ENCODE results near the gene ACTR3C. TPM values are rescaled to one million over a fixed set of nuclear protein-coding genes. Genes with fewer than 3 reads are reported as not detected.
"Not testable (repeated sequence)": the region's sequence is repeated elsewhere in the genome, so short reads cannot be mapped to it uniquely, and the experiment has no call there.

The ACTR3C gene
- polyA plus RNA-seq, 4 donors = 6.0 to 12.3 (median 8.7) TPM

DNA sequence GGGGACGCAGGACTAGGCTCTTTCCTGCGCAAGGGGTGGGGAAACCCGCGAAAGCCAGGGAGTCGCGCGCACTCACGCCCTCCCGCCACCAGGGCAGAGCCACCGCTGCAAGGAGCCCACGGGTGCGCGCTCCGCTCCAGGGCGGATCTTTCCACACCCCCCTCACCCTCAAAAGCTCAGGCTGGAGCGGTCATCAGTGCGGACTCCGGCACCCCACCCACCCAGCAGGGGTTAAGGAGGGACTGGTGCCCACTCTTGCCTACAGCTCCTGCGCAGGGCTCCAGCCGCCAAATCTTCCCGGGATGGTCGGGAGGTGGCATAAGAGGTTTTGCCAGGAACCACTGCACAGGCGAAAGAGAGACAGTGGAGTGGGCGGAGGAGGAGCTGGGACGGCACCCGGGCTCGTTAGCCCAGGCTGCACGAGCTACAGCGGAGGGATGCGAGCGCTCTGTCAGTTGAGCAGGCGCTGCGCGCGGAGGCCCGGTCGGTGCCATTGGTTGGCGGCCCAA is 102.6 kb downstream of the ACTR3C start:
- DNase-seq (ENCODE audit: low read depth in 4 of 4, low spot score in 3 of 4) = not testable (repeated sequence)

DNA sequence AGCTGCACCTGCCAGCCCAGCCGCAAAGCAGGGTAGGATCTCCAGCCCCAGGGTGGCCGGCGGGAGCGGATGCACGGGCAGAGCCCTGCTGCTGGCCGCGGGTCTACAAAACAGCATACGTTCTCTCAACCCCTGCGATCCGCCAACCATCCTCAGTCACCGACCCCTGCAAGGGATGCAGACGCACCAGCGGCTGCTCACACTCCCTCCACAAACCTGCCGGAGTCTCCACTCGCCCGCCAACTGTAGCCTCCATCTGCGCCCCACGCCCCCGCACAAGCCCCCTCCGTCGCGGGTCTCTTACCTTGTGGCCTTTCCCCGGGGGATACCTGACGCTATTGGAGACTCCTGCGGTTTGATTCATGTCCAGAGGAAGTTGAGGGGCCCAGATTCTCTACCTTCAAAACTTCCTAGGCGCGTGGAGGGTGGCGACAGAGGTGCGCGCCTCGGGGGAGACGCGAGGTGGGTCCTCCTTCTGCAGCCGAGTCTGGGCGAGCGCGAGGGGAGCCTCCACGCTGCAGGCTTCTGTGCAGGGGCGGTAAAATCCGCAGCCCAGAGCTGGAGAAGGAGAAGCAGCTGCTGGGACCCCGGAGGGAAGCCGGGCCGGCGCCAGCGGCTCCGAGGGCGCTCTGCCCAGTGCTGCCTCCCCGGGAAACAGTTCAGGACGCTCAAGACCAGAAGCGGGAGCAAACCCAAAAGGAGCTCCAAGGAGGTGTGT is 103.2 kb downstream of the ACTR3C start:
- DNase-seq (ENCODE audit: low read depth in 4 of 4, low spot score in 3 of 4) = not testable (repeated sequence)

DNA sequence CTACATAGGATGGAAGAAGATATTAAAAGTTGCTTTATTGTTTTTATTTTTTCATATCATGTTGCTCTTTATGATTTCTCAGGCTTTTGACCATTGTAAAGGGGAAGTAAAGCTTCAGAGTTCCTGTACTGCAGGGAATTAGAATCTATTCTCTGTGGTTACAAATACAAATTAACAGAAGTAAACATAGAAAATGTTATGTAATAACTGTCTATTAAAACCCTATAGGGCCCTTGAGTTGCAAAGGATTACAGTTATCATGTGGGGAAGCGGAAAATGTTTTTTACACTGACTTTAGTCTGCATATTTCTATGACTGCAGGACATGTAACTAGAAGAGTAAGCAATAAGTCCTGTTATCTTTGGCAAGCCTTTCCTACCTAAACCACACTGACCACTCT is 116.5 kb downstream of the ACTR3C start:
- not testable (repeated sequence) for DNase-seq (ENCODE audit: low read depth in 4 of 4, low spot score in 3 of 4)

DNA sequence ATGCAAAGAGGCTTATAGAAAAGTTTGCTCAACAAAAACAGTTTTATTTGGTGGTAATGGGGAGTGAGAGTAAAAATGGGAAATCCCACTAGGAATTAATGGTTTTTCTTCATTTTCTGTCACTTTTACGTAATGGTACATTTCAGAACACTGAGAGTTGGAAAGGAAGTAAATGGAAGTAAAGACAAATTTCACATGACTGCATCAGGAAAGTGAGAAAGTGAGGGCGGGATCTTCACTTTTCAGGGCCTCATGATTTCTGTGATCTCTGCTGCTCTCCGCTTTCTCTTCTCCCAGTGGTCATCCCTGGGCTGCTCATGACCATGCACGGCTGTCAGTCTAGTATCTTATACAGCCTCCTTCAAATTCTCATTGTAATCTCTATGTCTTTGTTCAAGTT is 117.5 kb downstream of the ACTR3C start:
- DNase-seq (ENCODE audit: low read depth in 4 of 4, low spot score in 3 of 4) = not testable (repeated sequence)

DNA sequence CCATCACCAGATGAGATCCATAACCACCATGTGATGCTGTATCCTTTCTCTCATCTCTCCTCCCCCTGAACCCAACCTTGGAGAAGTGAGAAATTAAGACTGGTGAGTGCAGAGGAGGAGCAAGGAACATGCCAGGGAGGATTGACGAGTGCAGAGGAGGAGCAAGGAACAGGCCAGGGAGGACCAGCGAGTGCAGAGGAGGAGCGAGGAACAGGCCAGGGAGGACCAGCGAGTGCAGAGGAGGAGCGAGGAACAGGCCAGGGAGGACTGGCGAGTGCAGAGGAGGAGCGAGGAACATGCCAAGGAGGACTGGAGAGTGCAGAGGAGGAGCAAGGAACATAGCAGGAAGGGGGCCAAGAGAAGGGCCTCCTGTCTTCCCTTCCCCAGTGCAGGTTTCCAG is 118.8 kb downstream of the ACTR3C start:
- DNase-seq (ENCODE audit: low read depth in 4 of 4, low spot score in 3 of 4) = not testable (repeated sequence)

DNA sequence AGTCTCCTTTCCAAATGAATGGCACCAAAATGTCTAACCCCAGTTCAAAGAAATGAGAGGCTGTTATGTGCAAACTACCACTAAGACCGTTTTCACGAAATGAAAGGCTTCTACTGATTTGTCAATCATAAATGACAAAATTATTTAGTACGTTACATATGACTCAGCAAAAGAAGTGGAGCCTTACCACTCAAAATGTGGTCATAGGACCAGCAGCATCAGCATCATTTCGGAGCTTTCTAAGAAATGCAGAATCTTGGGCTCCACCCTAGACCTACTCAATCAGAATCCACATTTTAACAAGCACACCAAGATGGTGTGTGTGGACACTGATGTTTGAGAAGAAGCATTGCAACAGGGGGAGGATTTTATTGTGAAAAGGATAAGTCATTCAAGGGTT is 120.5 kb downstream of the ACTR3C start:
- DNase-seq (ENCODE audit: low read depth in 4 of 4, low spot score in 3 of 4) = not testable (repeated sequence)

Other genes with a start within 250 kb of the ACTR3C start
- 10 to 100 TPM; 21.5 to 34.3 (median 24.2) TPM for gene LRRC61, start 190 bp downstream of the ACTR3C start, polyA plus RNA-seq (ENCODE audit: insufficient read length in 4 of 4)
- gene RARRES2, start 18.1 kb upstream of the ACTR3C start, polyA plus RNA-seq (ENCODE audit: insufficient read length in 4 of 4) = 10 to 100 TPM; 36.8 to 77.7 (median 53.0) TPM
- gene REPIN1, start 45.3 kb upstream of the ACTR3C start, polyA plus RNA-seq (ENCODE audit: insufficient read length in 4 of 4) = 100 to 1,000 TPM in 1 of 4 donors, 10 to 100 TPM in 3; 91.2 to 119 (median 93.3) TPM
- 1 to 10 TPM; 4.0 to 9.1 (median 5.4) TPM for gene ZNF775, start 55.8 kb upstream of the ACTR3C start, polyA plus RNA-seq (ENCODE audit: insufficient read length in 4 of 4)
- 10 to 100 TPM in 2 of 4 donors, 1 to 10 TPM in 2; 8.6 to 11.5 (median 9.5) TPM for gene GIMAP8, start 127.1 kb upstream of the ACTR3C start, polyA plus RNA-seq (ENCODE audit: insufficient read length in 4 of 4)
- 10 to 100 TPM; 12.6 to 17.9 (median 16.9) TPM for gene GIMAP7, start 191.3 kb upstream of the ACTR3C start, polyA plus RNA-seq (ENCODE audit: insufficient read length in 4 of 4)
- gene GIMAP4, start 243.8 kb upstream of the ACTR3C start, polyA plus RNA-seq (ENCODE audit: insufficient read length in 4 of 4) = 10 to 100 TPM; 19.1 to 30.2 (median 23.9) TPM